PC-3 (cell line): ENCODE data around the gene CIBAR2. TPM values are rescaled to one million over a fixed set of nuclear protein-coding genes. Genes with fewer than 3 reads are reported as not detected.

Source experiments
- ATAC-seq: fragments of 200-7000 bp; cut with Tn5 transposase; 2 replicates; pipeline ENCODE4 v1.9.1; 2020; ENCODE audit warnings: mild to moderate bottlenecking, moderate library complexity
- BruUV-seq: library from RNA; stranded (reverse); fragments of 400-500 nt; replicated peaks from 2 replicates; lab custom pipeline; 2021; lab: Mats Ljungman, UMichigan
- CTCF ChIA-PET: fragments of 300-600 bp; sonication (Branson Sonifier 250); formaldehyde crosslinking; loops from one replicate; lab custom pipeline; 2022; ENCODE audit warnings: antibody characterized with exemption; lab: Charles Lee
- POLR2A ChIA-PET: fragments of 300-600 bp; sonication (Branson Sonifier 250); formaldehyde crosslinking; loops from one replicate; lab custom pipeline; 2022; ENCODE audit warnings: antibody characterized with exemption; ENCODE audit not compliant: unreplicated experiment; lab: Charles Lee
- DNase-seq: peaks from one replicate; pipeline ENCODE4 v3.0.0-alpha.2; 2015
- H2AFZ ChIP-seq: fragments of 300-600 bp; sonication (generic); 2 replicates; pipeline ENCODE4 v1.6.0; 2016; ENCODE audit warnings: antibody characterized with exemption, low read length
- H3F3A ChIP-seq: fragments of 300-600 bp; sonication (generic); one replicate; pipeline ENCODE4 v1.6.0; 2017; ENCODE audit warnings: antibody characterized with exemption, low read length, control low read depth, mild to moderate bottlenecking; ENCODE audit not compliant: unreplicated experiment
- H3K27ac ChIP-seq: fragments of 300-600 bp; sonication (generic); 2 replicates; pipeline ENCODE4 v1.5.1; 2016; ENCODE audit warnings: mild to moderate bottlenecking, low read length
- H3K27me3 ChIP-seq: fragments of 300-600 bp; sonication (generic); 2 replicates; pipeline ENCODE4 v1.6.1; 2016; ENCODE audit warnings: low read length, mixed read lengths
- H3K36me3 ChIP-seq: fragments of 300-600 bp; sonication (generic); 2 replicates; pipeline ENCODE4 v1.6.1; 2016; ENCODE audit warnings: low read depth, mixed run types, low read length, mixed read lengths
- H3K4me1 ChIP-seq: fragments of 300-600 bp; sonication (generic); 2 replicates; pipeline ENCODE4 v1.5.1; 2016; ENCODE audit warnings: low read length; ENCODE audit not compliant: insufficient read depth
- H3K4me2 ChIP-seq: fragments of 300-600 bp; sonication (generic); 2 replicates; pipeline ENCODE4 v1.6.0; 2016; ENCODE audit warnings: low read length
- H3K4me3 ChIP-seq: fragments of 300-600 bp; sonication (generic); 2 replicates; pipeline ENCODE4 v1.5.1; 2016; ENCODE audit warnings: mild to moderate bottlenecking, low read length, mixed read lengths
- H3K79me2 ChIP-seq: fragments of 300-600 bp; sonication (generic); 2 replicates; pipeline ENCODE4 v1.6.1; 2017; ENCODE audit warnings: low read length, mixed read lengths
- H3K9ac ChIP-seq: fragments of 300-600 bp; sonication (generic); 2 replicates; pipeline ENCODE4 v1.6.0; 2016; ENCODE audit warnings: mild to moderate bottlenecking, low read length
- H3K9me2 ChIP-seq: fragments of 300-600 bp; sonication (generic); replicated peaks from 2 replicates; pipeline ENCODE4 v1.6.1; 2016; ENCODE audit warnings: mixed run types, low read length, mixed read lengths
- H3K9me3 ChIP-seq: fragments of 300-600 bp; sonication (generic); 2 replicates; pipeline ENCODE4 v1.6.1; 2016; ENCODE audit warnings: low read length, mixed read lengths
- H4K20me1 ChIP-seq: fragments of 300-600 bp; sonication (generic); 2 replicates; pipeline ENCODE4 v1.6.1; 2016; ENCODE audit warnings: low read length, mixed read lengths
- EZH2 ChIP-seq: fragments of 300-600 bp; sonication (generic); IDR thresholded peaks from one replicate; pipeline ENCODE4 v1.6.1; 2017; ENCODE audit warnings: antibody characterized with exemption, mild to moderate bottlenecking, low read length; ENCODE audit not compliant: unreplicated experiment
- EZH2phosphoT487 ChIP-seq: fragments of 300-600 bp; sonication (generic); IDR thresholded peaks from 2 replicates; pipeline ENCODE4 v1.6.1; 2018; ENCODE audit warnings: mild to moderate bottlenecking, antibody characterized with exemption, low read length, borderline replicate concordance
- intact Hi-C: fragments of 100-400 bp; cut with micrococcal nuclease; formaldehyde crosslinking; loops from 2 replicates; pipeline ENCODE4 v1.9.0; 2023
- total RNA-seq: library from RNA; depleted of rRNA; stranded (reverse); fragments of >200 nt; gene quantifications from 2 replicates; pipeline ENCODE4 v1.2.3, GENCODE V29; 2014
- TF ChIP-seq, protein P1 (sequence below): fragments of 300-600 bp; sonication (generic); conservative IDR thresholded peaks from 2 replicates; pipeline ENCODE4 v1.5.1; 2017; ENCODE audit warnings: antibody characterized with exemption, low read depth, mild to moderate bottlenecking, low read length

CIBAR2 gene
- total RNA-seq, 1 experiment from 2014 or later: not detected

- H3K27ac ChIP-seq: no peak overlapping the region
- no peaks in the 10 kb centered on the region for H3K9me2 ChIP-seq
- ATAC-seq (no peak), DNase-seq (no peak)
- no peaks in the 10 kb centered on the region for H4K20me1 ChIP-seq
- H3K36me3 ChIP-seq: no peaks in the 10 kb centered on the region
- H3K9ac ChIP-seq: no peak overlapping the region
- ChIA-PET POLR2A (no interaction called here), CTCF (no interaction called here)
- no peak for TF ChIP-seq EZH2phosphoT487
- TF ChIP-seq, protein P1, sequence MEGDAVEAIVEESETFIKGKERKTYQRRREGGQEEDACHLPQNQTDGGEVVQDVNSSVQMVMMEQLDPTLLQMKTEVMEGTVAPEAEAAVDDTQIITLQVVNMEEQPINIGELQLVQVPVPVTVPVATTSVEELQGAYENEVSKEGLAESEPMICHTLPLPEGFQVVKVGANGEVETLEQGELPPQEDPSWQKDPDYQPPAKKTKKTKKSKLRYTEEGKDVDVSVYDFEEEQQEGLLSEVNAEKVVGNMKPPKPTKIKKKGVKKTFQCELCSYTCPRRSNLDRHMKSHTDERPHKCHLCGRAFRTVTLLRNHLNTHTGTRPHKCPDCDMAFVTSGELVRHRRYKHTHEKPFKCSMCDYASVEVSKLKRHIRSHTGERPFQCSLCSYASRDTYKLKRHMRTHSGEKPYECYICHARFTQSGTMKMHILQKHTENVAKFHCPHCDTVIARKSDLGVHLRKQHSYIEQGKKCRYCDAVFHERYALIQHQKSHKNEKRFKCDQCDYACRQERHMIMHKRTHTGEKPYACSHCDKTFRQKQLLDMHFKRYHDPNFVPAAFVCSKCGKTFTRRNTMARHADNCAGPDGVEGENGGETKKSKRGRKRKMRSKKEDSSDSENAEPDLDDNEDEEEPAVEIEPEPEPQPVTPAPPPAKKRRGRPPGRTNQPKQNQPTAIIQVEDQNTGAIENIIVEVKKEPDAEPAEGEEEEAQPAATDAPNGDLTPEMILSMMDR: no peak
- no peak for TF ChIP-seq EZH2
- H3K9me3 ChIP-seq: no peaks in the 10 kb centered on the region
- no TSS peak for BruUV-seq
- no peaks in the 10 kb centered on the region for H3K79me2 ChIP-seq
- H3K4me3 ChIP-seq: no peak overlapping the region
- H3F3A ChIP-seq: no peaks in the 10 kb centered on the region
- intact Hi-C loops: loop anchor here (10.0 kb wide), 1 partner anchor 222 kb away; no protein-coding TSS in a partner anchor
- peaks cover 2% of the 10 kb centered on the region; the same call in 1 of the 2 replicates for H3K4me1 ChIP-seq
- no peaks in the 10 kb centered on the region for H3K27me3 ChIP-seq
- no peak overlapping the region for H3K4me2 ChIP-seq
- no peak overlapping the region for H2AFZ ChIP-seq
These were observed 979 bp upstream of the CIBAR2 start for GRCh38 chr16:85113168-85113733.

- H3F3A ChIP-seq: no peaks in the 10 kb centered on the region
- TF ChIP-seq EZH2phosphoT487 (no peak), EZH2 (no peak)
- TF ChIP-seq, protein P1: no peak
- H3K4me3 ChIP-seq: no peak overlapping the region
- CTCF ChIA-PET: no interaction called here
- BruUV-seq: no TSS peak
- H3K4me1 ChIP-seq: peaks cover 2% of the 10 kb centered on the region; the same call in 1 of the 2 replicates
- no peaks in the 10 kb centered on the region for H3K9me3 ChIP-seq
- no peaks in the 10 kb centered on the region for H3K27me3 ChIP-seq
- intact Hi-C loops: loop anchor here (10.0 kb wide), 1 partner anchor 224 kb away; no protein-coding TSS in a partner anchor
- H3K36me3 ChIP-seq: no peaks in the 10 kb centered on the region
- POLR2A ChIA-PET: no interaction called here
- ATAC-seq: no peak
- no peak for DNase-seq
- H2AFZ ChIP-seq: no peak overlapping the region
- H3K4me2 ChIP-seq: no peak overlapping the region
- H3K79me2 ChIP-seq: no peaks in the 10 kb centered on the region
- H3K9me2 ChIP-seq: no peaks in the 10 kb centered on the region
- H3K27ac ChIP-seq: no peak overlapping the region
- no peaks in the 10 kb centered on the region for H4K20me1 ChIP-seq
- H3K9ac ChIP-seq: no peak overlapping the region
These were observed 1.1 kb downstream of the CIBAR2 start for GRCh38 chr16:85111184-85111583.

DNA sequence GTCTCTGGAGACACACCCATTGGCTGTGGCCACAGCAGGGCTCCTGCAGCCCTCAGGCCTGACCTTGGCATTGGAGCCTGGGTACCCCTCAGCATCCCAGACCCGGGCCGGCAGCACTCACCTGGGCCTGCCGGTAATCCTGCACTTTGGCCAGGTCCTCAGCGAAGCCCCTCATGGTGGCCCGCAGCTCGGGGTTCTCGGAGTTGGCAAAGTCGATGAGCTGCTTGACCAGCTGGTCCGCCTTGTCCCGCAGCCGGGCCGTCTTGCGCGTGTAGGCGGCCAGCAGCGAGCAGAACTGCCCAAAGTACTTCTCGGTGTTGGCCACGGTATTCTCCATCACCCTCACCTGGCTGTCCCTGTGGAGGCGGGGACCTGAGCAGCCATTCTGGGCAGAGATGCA, 2.2 kb downstream of the CIBAR2 start:
- Histone ChIP-seq H4K20me1 (no peaks in the 10 kb centered on the region), H3K9me3 (no peaks in the 10 kb centered on the region), H3K27me3 (no peaks in the 10 kb centered on the region), H3K36me3 (no peaks in the 10 kb centered on the region), H3K79me2 (no peaks in the 10 kb centered on the region), H3K4me1 (peaks cover 2% of the 10 kb centered on the region; the same call in 1 of the 2 replicates), H3K4me3 (no peak overlapping the region), H3F3A (no peaks in the 10 kb centered on the region), H3K4me2 (no peak overlapping the region), H3K9ac (no peak overlapping the region), H2AFZ (no peak overlapping the region), H3K9me2 (no peaks in the 10 kb centered on the region), H3K27ac (no peak overlapping the region)
- BruUV-seq: no TSS peak
- TF ChIP-seq, protein P1: no peak
- TF ChIP-seq EZH2phosphoT487 (no peak), EZH2 (no peak)
- CTCF ChIA-PET: no interaction called here
- ATAC-seq (no peak), DNase-seq (no peak)
- intact Hi-C loops: loop anchor here (10.0 kb wide), 1 partner anchor 225 kb away; no protein-coding TSS in a partner anchor
- POLR2A ChIA-PET: no interaction called here
